IMR-90 (cell line): Measurements from ENCODE around the gene LAMC2. TPM values are rescaled to one million over a fixed set of nuclear protein-coding genes. Genes with fewer than 3 reads are reported as not detected.

ENCODE experiments used
- ATAC-seq: fragments of 200-7000 bp; cut with Tn5 transposase; 2 replicates; pipeline ENCODE4 v1.9.1; 2020; ENCODE audit warnings: low read depth, mild to moderate bottlenecking, moderate library complexity
- BruUV-seq: library from RNA; stranded (reverse); fragments of 400-500 nt; replicated peaks from 2 replicates; lab custom pipeline; 2021; lab: Mats Ljungman, UMichigan
- CTCF ChIA-PET: fragments of 300-600 bp; formaldehyde crosslinking; extraction: SDS; loops from one replicate; lab custom pipeline; 2021; ENCODE audit warnings: antibody characterized with exemption; lab: Yijun Ruan, JAX
- POLR2A ChIA-PET: fragments of 300-600 bp; sonication (Branson Sonifier 250); formaldehyde crosslinking; loops from one replicate; lab custom pipeline; 2022; ENCODE audit warnings: antibody characterized with exemption; ENCODE audit not compliant: unreplicated experiment; lab: Charles Lee
- DNase-seq: peaks from one replicate; pipeline ENCODE4 v3.0.0; 2013
- H2AFZ ChIP-seq: replicated peaks from 2 replicates; pipeline ENCODE3; 2013; ENCODE audit warnings: low read length, mild to moderate bottlenecking; ENCODE audit not compliant: poor library complexity
- H2AK5ac ChIP-seq: 2 replicates; pipeline ENCODE4 v1.6.1; 2013; ENCODE audit warnings: low read depth, low read length, inconsistent platforms
- H2AK9ac ChIP-seq: replicated peaks from 2 replicates; pipeline ENCODE3; 2013; ENCODE audit warnings: mild to moderate bottlenecking, low read depth, low read length, moderate library complexity; ENCODE audit not compliant: poor library complexity
- H2BK120ac ChIP-seq: 2 replicates; pipeline ENCODE4 v1.6.1; 2013; ENCODE audit warnings: low read depth, low read length, inconsistent platforms
- H2BK15ac ChIP-seq: 3 replicates; pipeline ENCODE4 v1.6.1; 2013; ENCODE audit warnings: low read depth, low read length, inconsistent platforms
- H2BK20ac ChIP-seq: 2 replicates; pipeline ENCODE4 v1.6.1; 2013; ENCODE audit warnings: low read depth, mild to moderate bottlenecking, inconsistent platforms, low read length, moderate library complexity
- H2BK5ac ChIP-seq: 2 replicates; pipeline ENCODE4 v1.6.1; 2013; ENCODE audit warnings: mild to moderate bottlenecking, low read depth, low read length, inconsistent platforms; ENCODE audit not compliant: poor library complexity, severe bottlenecking
- H3K14ac ChIP-seq: replicated peaks from 2 replicates; pipeline ENCODE4 v1.6.1; 2013; ENCODE audit warnings: low read depth, low read length, inconsistent platforms
- H3K18ac ChIP-seq: 2 replicates; pipeline ENCODE4 v1.6.1; 2013; ENCODE audit warnings: low read depth, low read length, control low read depth
- H3K23ac ChIP-seq: 2 replicates; pipeline ENCODE4 v1.6.1; 2013; ENCODE audit warnings: low read depth, low read length, inconsistent platforms
- H3K27ac ChIP-seq: 2 replicates; pipeline ENCODE4 v1.5.1; 2013; ENCODE audit warnings: mild to moderate bottlenecking, control low read depth, low read length; ENCODE audit not compliant: insufficient read depth
- H3K27me3 ChIP-seq: 2 replicates; pipeline ENCODE4 v1.6.1; 2013; ENCODE audit warnings: low read length; ENCODE audit not compliant: control insufficient read depth, insufficient read depth
- H3K36me3 ChIP-seq: 2 replicates; pipeline ENCODE4 v1.6.1; 2013; ENCODE audit warnings: low read length, mixed read lengths; ENCODE audit not compliant: control insufficient read depth, insufficient read depth
- H3K4ac ChIP-seq: 2 replicates; pipeline ENCODE4 v1.6.1; 2013; ENCODE audit warnings: low read depth, low read length, inconsistent platforms
- H3K4me1 ChIP-seq: 2 replicates; pipeline ENCODE4 v1.6.1; 2013; ENCODE audit warnings: low read length, mixed read lengths; ENCODE audit not compliant: control insufficient read depth, insufficient read depth
- H3K4me2 ChIP-seq: 2 replicates; pipeline ENCODE4 v1.6.1; 2013; ENCODE audit warnings: low read depth, mild to moderate bottlenecking, control low read depth, low read length, moderate library complexity
- H3K4me3 ChIP-seq: 2 replicates; pipeline ENCODE4 v1.5.1; 2013; ENCODE audit warnings: low read depth, mild to moderate bottlenecking, control low read depth, low read length, moderate library complexity; ENCODE audit not compliant: insufficient read depth
- H3K56ac ChIP-seq: 2 replicates; pipeline ENCODE4 v1.6.1; 2013; ENCODE audit warnings: low read length, inconsistent platforms; ENCODE audit not compliant: insufficient read depth; ENCODE audit errors: extremely low read depth
- H3K79me1 ChIP-seq, 2 experiments: 2 replicates each; pipeline ENCODE4 v1.6.1; 2013; ENCODE audit warnings: low read length in 2 of 2, inconsistent platforms in 1 of 2, low read depth in 1 of 2
- H3K9ac ChIP-seq: 2 replicates; pipeline ENCODE4 v1.6.1; 2013; ENCODE audit warnings: low read depth, low read length, control low read depth
- H3K9me1 ChIP-seq: 2 replicates; pipeline ENCODE4 v1.6.1; 2013; ENCODE audit warnings: low read length, inconsistent platforms; ENCODE audit not compliant: insufficient read depth
- H3K9me3 ChIP-seq: 2 replicates; pipeline ENCODE4 v1.6.1; 2013; ENCODE audit warnings: low read length; ENCODE audit not compliant: control insufficient read depth, insufficient read depth
- H4K20me1 ChIP-seq: 2 replicates; pipeline ENCODE4 v1.6.1; 2013; ENCODE audit warnings: low read length, inconsistent platforms; ENCODE audit not compliant: insufficient read depth
- H4K5ac ChIP-seq: 2 replicates; pipeline ENCODE4 v1.6.1; 2013; ENCODE audit warnings: mild to moderate bottlenecking, low read depth, low read length, control low read depth
- H4K8ac ChIP-seq, 2 experiments: 2 replicates each; pipeline ENCODE4 v1.6.1; 2013; ENCODE audit warnings: low read depth in 2 of 2, low read length in 2 of 2, control low read depth in 1 of 2, inconsistent platforms in 1 of 2
- H4K91ac ChIP-seq: 2 replicates; pipeline ENCODE4 v1.6.1; 2013; ENCODE audit warnings: low read depth, low read length, inconsistent platforms; ENCODE audit not compliant: insufficient read depth
- BHLHE40 ChIP-seq: fragments of 150-350 bp; IDR thresholded peaks from 2 replicates; pipeline ENCODE4 v1.6.1; 2016; ENCODE audit warnings: mild to moderate bottlenecking, low read depth, low read length
- CEBPB ChIP-seq: IDR thresholded peaks from 2 replicates; pipeline ENCODE4 v1.6.1; 2012; ENCODE audit warnings: low read depth, low read length, improper control_type of control experiment
- FOS ChIP-seq: fragments of 150-350 bp; IDR thresholded peaks from 2 replicates; pipeline ENCODE4 v1.6.1; 2016; ENCODE audit warnings: low read depth, low read length
- MAZ ChIP-seq: IDR thresholded peaks from 2 replicates; pipeline ENCODE4 v1.6.1; 2012; ENCODE audit warnings: low read depth, mild to moderate bottlenecking, low read length, improper control_type of control experiment, moderate library complexity, borderline replicate concordance
- MXI1 ChIP-seq: IDR thresholded peaks from 2 replicates; pipeline ENCODE4 v1.6.1; 2012; ENCODE audit warnings: low read depth, mild to moderate bottlenecking, low read length, moderate library complexity, borderline replicate concordance
- POLR2A ChIP-seq: IDR thresholded peaks from 2 replicates; pipeline ENCODE4 v1.6.1; 2012; ENCODE audit warnings: mild to moderate bottlenecking, low read depth, low read length
- SMC3 ChIP-seq: fragments of 150-350 bp; IDR thresholded peaks from 2 replicates; pipeline ENCODE4 v1.6.1; 2016; ENCODE audit warnings: low read depth, mild to moderate bottlenecking, antibody characterized with exemption, low read length, moderate library complexity
- USF2 ChIP-seq: fragments of 150-350 bp; IDR thresholded peaks from 2 replicates; pipeline ENCODE4 v1.6.1; 2017; ENCODE audit warnings: mild to moderate bottlenecking, antibody characterized with exemption, low read length, low read depth
- WGBS, 2 experiments: methylation state at CpG; one replicate each; pipeline versions ENCODE4 v1.1.5 to v1.1.7; 2013; ENCODE audit warnings: missing lambda C conversion rate in 2 of 2; ENCODE audit not compliant: insufficient read length in 1 of 2; ENCODE audit errors: extremely low coverage in 2 of 2; 5-methylcytosine and 5-hydroxymethylcytosine counted together
- dilution Hi-C: fragments of 300-500 bp; cut with HindIII; formaldehyde crosslinking; loops from one replicate; pipeline ENCODE4 v1.14.3; 2018; ENCODE audit warnings: low sequenced_read_pairs; ENCODE audit not compliant: unreplicated experiment
- in situ Hi-C: fragments of 300-500 bp; cut with MboI; formaldehyde crosslinking; loops from 3 replicates; pipeline ENCODE4 v1.14.3; 2019; ENCODE audit warnings: low sequenced_read_pairs, inconsistent platforms, mixed read lengths
- intact Hi-C: fragments of 100-400 bp; cut with micrococcal nuclease; formaldehyde crosslinking; loops from 2 replicates; pipeline ENCODE4 v1.10.0; 2022
- polyA plus RNA-seq, 3 experiments: library from polyadenylated mRNA; depleted of rRNA; stranded (reverse); fragments of >200 nt; gene quantifications; 2 replicates each; pipeline ENCODE4 v1.2.3, GENCODE V29; 2012; ENCODE audit warnings: low replicate concordance in 1 of 3
- total RNA-seq: library from RNA; depleted of rRNA; stranded (reverse); fragments of >200 nt; gene quantifications from 2 replicates; pipeline ENCODE4 v1.2.3, GENCODE V29; 2012

Gene LAMC2
- total and polyA plus RNA-seq, 2 of the 4 experiments (the other 2 are of a cell fraction): 2.3 to 2.8 TPM

- H3K23ac ChIP-seq: no peak overlapping the region
- 0 out of 3 replicates have a peak overlapping the region, but pooled peaks have one; percentile 54 for H2BK15ac ChIP-seq
- no peak overlapping the region for H3K9ac ChIP-seq
- ChIA-PET POLR2A (no interaction called here), CTCF (no interaction called here)
- no peaks in the 10 kb centered on the region for H3K9me3 ChIP-seq
- no peak overlapping the region for H3K18ac ChIP-seq
- no peak for TF ChIP-seq MXI1
- TF ChIP-seq MAZ: no peak
- no peak for TF ChIP-seq USF2
- TF ChIP-seq SMC3: no peak
- TF ChIP-seq FOS: no peak
- no peak for TF ChIP-seq CEBPB
- TF ChIP-seq BHLHE40: no peak
- TF ChIP-seq POLR2A: no peak
- 0 out of 2 replicates have a peak overlapping the region, but pooled peaks have one; percentile 31 for H3K4ac ChIP-seq
- intact Hi-C loops (no loop called here), in situ Hi-C loops (no loop called here), dilution Hi-C loops (no loop called here)
- DNase-seq: no peak
- H3K4me2 ChIP-seq: no peak overlapping the region
- H4K20me1 ChIP-seq: no peaks in the 10 kb centered on the region
- no peaks in the 10 kb centered on the region for H3K79me1 ChIP-seq
- H3K4me1 ChIP-seq: peaks cover 8% of the 10 kb centered on the region
- no peak overlapping the region for H4K8ac ChIP-seq
- BruUV-seq: no TSS peak
- WGBS, 2 experiments: 100% methylated on average over 2 of the region's 2 CpGs; no CpG with 5 or more reads in 1 of the 2 experiments
- peaks cover 5% of the 10 kb centered on the region for H3K9me1 ChIP-seq
- H2AK5ac ChIP-seq: no peak overlapping the region
- H3K4me3 ChIP-seq: no peak overlapping the region
- no peaks in the 10 kb centered on the region for H3K27me3 ChIP-seq
- H2BK5ac ChIP-seq: no peak overlapping the region
- peak overlapping the region; percentile 40 for H2AFZ ChIP-seq
- H2AK9ac ChIP-seq: no peak overlapping the region
- H2BK20ac ChIP-seq: peak overlapping the region; percentile 83
- peak overlapping the region; percentile 4; the same call in 1 of the 2 replicates for H3K14ac ChIP-seq
- no peak for ATAC-seq
- H3K36me3 ChIP-seq: no peaks in the 10 kb centered on the region
- H3K56ac ChIP-seq: no peak overlapping the region
- peak overlapping the region; percentile 75 for H2BK120ac ChIP-seq
- no peak overlapping the region for H4K91ac ChIP-seq
- no peak overlapping the region for H3K27ac ChIP-seq
- no peak overlapping the region for H4K5ac ChIP-seq
These were observed 20.6 kb upstream of the LAMC2 start for GRCh38 chr1:183165456-183165855.
